Lower leg skin (tissue), 3 donors: ENCODE measurements around the gene VAV2.

Experiments
- POLR2A ChIP-seq, 2 donors: fragments of 450-650 bp; IDR thresholded peaks; one replicate each; pipeline ENCODE4 v1.6.1; 2016 to 2017; ENCODE audit warnings: antibody characterized with exemption in 2 of 2, mild to moderate bottlenecking in 1 of 2, moderate library complexity in 1 of 2
- TF ChIP-seq, protein P1 (sequence below), 3 donors: fragments of 450-650 bp; IDR thresholded peaks; one replicate each; pipeline ENCODE4 v1.5.1; 2016; ENCODE audit warnings: antibody characterized with exemption in 3 of 3, mild to moderate bottlenecking in 3 of 3, moderate library complexity in 2 of 3

DNA sequence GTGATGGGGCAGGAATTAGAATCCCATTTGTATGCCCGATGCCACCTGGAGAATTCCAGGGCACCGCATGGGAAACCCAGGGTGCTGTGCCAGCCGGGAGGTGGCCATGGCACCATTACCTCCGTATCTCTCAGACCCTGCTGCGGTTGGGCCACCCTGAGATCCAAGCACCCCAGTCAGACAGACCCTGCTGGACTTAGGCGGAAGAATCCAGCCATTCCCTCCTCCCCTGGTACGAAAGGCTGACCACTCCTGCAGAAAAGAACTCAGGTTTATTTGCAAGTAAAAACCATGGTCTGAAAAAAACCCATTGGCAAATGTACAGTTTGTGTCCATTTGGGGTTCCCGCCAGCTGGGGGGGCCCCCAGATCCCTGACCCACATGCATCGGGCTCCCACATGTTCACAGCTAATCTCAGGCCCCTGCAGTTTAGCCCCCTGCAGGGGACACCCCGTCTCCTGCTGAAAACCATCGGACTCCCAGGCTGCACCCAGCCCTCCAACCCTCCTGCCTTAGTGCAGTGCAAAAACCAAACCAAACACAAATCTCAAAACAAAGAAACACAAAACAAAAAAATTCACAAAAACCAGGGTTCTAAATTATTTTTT, 230.4 kb downstream of the VAV2 start:
- TF ChIP-seq, protein P1, sequence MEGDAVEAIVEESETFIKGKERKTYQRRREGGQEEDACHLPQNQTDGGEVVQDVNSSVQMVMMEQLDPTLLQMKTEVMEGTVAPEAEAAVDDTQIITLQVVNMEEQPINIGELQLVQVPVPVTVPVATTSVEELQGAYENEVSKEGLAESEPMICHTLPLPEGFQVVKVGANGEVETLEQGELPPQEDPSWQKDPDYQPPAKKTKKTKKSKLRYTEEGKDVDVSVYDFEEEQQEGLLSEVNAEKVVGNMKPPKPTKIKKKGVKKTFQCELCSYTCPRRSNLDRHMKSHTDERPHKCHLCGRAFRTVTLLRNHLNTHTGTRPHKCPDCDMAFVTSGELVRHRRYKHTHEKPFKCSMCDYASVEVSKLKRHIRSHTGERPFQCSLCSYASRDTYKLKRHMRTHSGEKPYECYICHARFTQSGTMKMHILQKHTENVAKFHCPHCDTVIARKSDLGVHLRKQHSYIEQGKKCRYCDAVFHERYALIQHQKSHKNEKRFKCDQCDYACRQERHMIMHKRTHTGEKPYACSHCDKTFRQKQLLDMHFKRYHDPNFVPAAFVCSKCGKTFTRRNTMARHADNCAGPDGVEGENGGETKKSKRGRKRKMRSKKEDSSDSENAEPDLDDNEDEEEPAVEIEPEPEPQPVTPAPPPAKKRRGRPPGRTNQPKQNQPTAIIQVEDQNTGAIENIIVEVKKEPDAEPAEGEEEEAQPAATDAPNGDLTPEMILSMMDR (IDR thresholded peaks at IDR 0.05) = no peak
- no peak for TF ChIP-seq POLR2A (IDR thresholded peaks at IDR 0.05)
